GM12891 (cell line): ENCODE results near the gene YIF1B.

Experiments
- POLR2A ChIP-seq: IDR thresholded peaks from 2 replicates; pipeline ENCODE4 v1.6.1; 2011; ENCODE audit warnings: low read depth, low read length, control low read depth
- POLR2AphosphoS5 ChIP-seq: IDR thresholded peaks from 2 replicates; pipeline ENCODE4 v1.6.1; 2011; ENCODE audit warnings: low read depth, low read length, control low read depth

GRCh38 chr19:38273499-38273898 is 42.2 kb downstream of the YIF1B start:
- TF ChIP-seq POLR2AphosphoS5 (no peak), POLR2A (no peak)
